ENCODE results near the gene EPB41L1. TPM values are rescaled to one million over a fixed set of nuclear protein-coding genes. Genes with fewer than 3 reads are reported as not detected.

EPB41L1 gene
- total and polyA plus RNA-seq, 5 donors from 2014 or later, result 0.54 TPM; not detected in 4

DNA sequence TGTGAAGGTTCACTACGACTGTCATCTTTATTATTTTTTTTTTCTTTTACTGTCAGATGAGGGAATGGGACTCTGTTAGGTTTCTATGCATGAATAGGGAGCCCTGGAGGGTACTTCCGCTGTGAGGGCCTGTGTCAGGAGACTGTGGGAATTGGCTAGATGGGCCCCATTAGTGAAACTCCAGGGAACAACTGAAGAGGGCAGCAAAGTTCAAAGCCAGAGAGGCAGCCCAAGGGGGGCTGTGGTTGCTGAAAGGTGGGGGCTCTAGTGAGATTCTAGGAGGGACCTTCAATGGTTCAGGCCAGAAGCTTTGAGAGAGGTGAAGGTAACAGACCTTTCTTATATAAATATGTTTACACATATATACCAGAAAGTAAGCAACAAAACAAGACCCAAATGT lies 13.2 kb upstream of the EPB41L1 start:
- ATAC-seq (ENCODE audit: low read depth in 2 of 2), result no peak
- Mint-ChIP-seq H3K4me3 (no peak overlapping the region), H3K9me3 (no peaks in the 10 kb centered on the region), H3K36me3 (no peaks in the 10 kb centered on the region), H3K27ac (no peak overlapping the region), H3K27me3 (peaks cover 16% of the 10 kb centered on the region), H3K4me1 (no peaks in the 10 kb centered on the region)
- H3K36me3 ChIP-seq (ENCODE audit: control insufficient read depth, insufficient read depth, low read length), result no peaks in the 10 kb centered on the region
- no peaks in the 10 kb centered on the region for H3K9me3 ChIP-seq (ENCODE audit: control insufficient read depth in 2 of 2, low read length in 2 of 2)
- no peak overlapping the region for H3K27ac ChIP-seq (ENCODE audit: insufficient read depth, low read length, poor library complexity, severe bottlenecking)
- no peaks in the 10 kb centered on the region for H3K4me1 ChIP-seq (ENCODE audit: control insufficient read depth, insufficient read depth, low read length, poor library complexity, severe bottlenecking)
- no peak overlapping the region for H3K4me3 ChIP-seq (ENCODE audit: low read depth, low read length)
- DNase-seq, result no peak
- peaks cover 5% of the 10 kb centered on the region for H3K27me3 ChIP-seq (ENCODE audit: control insufficient read depth, insufficient read depth, low read length)

DNA sequence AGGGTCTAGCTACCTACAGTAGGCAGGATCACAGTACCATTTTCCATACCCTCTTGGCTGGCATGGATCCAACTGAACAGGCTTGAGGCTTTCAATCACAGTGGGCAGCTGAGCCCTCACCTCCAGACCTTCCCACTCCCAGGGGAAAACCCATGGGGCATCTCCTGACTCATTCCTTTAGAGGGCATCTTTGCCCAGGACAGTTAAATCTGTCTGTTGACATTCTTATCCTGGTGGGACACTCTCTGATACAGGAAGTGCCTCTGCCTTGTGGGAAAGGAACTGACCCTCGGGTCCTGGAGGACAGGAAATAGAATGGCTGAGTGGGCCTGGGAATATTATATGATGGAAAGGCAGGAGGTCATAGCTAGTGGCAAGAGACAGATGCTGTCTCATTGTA lies 10.2 kb upstream of the EPB41L1 start:
- Mint-ChIP-seq H3K4me1 (no peaks in the 10 kb centered on the region), H3K4me3 (no peak overlapping the region), H3K27me3 (peaks cover 9% of the 10 kb centered on the region), H3K36me3 (no peaks in the 10 kb centered on the region), H3K9me3 (no peaks in the 10 kb centered on the region), H3K27ac (no peak overlapping the region)
- no peak for ATAC-seq (ENCODE audit: low read depth in 2 of 2)
- peaks cover 7% of the 10 kb centered on the region for H3K27me3 ChIP-seq (ENCODE audit: control insufficient read depth, insufficient read depth, low read length)
- no peak for DNase-seq
- H3K4me1 ChIP-seq (ENCODE audit: control insufficient read depth, insufficient read depth, low read length, poor library complexity, severe bottlenecking), result no peaks in the 10 kb centered on the region
- H3K27ac ChIP-seq (ENCODE audit: insufficient read depth, low read length, poor library complexity, severe bottlenecking), result no peak overlapping the region
- no peak overlapping the region for H3K4me3 ChIP-seq (ENCODE audit: low read depth, low read length)
- H3K9me3 ChIP-seq (ENCODE audit: control insufficient read depth in 2 of 2, low read length in 2 of 2), result no peaks in the 10 kb centered on the region
- H3K36me3 ChIP-seq (ENCODE audit: control insufficient read depth, insufficient read depth, low read length), result no peaks in the 10 kb centered on the region

DNA sequence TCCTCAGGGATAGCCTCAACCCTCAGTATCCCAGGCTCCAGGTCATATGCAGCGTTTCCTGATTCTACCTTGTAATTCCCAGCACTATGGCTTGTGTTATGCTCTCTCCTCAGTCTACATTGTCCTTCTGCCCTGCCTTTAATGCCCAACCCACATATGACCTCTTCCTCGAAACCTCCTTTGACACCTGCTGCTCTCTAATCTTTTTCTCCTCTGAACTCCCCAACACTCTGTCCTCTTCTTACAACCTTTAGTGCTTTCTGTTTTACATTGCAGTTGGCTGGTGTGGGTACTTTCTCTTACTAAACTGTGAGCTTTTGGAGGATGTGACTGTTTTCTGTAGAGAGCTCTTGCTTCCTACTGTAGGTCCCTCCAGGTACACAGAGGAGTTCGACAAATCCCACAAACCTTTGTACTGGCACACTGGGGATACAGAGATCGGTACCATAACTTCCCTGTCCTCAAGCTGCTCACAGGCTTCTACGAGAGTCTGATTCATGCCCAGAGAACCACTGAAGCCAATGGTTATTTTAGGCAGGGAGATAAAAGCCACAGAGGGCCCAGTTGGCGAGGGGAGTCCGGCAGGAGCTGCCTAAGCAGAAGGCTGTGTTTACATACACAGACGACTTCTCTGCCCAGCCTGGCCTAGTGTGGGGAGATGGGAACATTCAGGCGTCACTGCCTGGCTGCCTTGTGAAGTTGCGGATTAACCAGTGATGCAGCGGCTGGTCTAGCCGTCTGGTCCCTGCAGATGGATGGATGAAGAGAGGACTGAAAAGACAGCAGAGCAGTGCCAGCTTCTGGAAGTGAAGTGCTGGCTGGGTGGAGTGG lies 8.4 kb upstream of the EPB41L1 start:
- no peak overlapping the region for H3K4me3 ChIP-seq (ENCODE audit: low read depth, low read length)
- H3K27ac Mint-ChIP-seq, result peak overlapping the region in 1 of 3 donors; percentile 45
- peak overlapping the region in 1 of 4 donors; percentile 70 for H3K4me3 Mint-ChIP-seq
- no peaks in the 10 kb centered on the region for H3K4me1 Mint-ChIP-seq
- no peaks in the 10 kb centered on the region for H3K36me3 Mint-ChIP-seq
- H3K9me3 Mint-ChIP-seq, result no peaks in the 10 kb centered on the region
- H3K27me3 ChIP-seq (ENCODE audit: control insufficient read depth, insufficient read depth, low read length), result peaks cover 7% of the 10 kb centered on the region
- ATAC-seq (ENCODE audit: low read depth in 2 of 2) (no peak), DNase-seq (no peak)
- no peaks in the 10 kb centered on the region for H3K9me3 ChIP-seq (ENCODE audit: control insufficient read depth in 2 of 2, low read length in 2 of 2)
- no peaks in the 10 kb centered on the region for H3K36me3 ChIP-seq (ENCODE audit: control insufficient read depth, insufficient read depth, low read length)
- H3K27ac ChIP-seq (ENCODE audit: insufficient read depth, low read length, poor library complexity, severe bottlenecking), result no peak overlapping the region
- H3K27me3 Mint-ChIP-seq, result peaks cover 22% of the 10 kb centered on the region
- H3K4me1 ChIP-seq (ENCODE audit: control insufficient read depth, insufficient read depth, low read length, poor library complexity, severe bottlenecking), result no peaks in the 10 kb centered on the region

DNA sequence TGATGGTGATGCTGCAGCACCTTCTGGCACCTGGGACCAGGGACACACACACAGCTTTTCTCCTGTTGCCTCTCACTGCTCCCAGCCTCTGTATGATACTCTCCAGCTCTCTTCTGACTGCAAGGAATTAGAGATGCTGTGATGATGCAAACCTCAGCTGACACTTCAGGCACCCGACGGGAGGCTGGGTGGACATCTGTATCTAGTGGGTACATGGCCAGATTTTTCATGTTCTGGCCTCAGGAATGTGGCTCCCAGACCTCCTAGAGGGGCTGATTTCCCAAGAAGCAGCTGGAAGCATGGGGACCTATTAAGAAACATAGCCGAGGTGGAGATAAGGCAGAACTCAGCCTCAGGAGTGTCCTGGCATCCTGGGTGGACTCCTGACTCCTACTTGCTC lies 6.8 kb upstream of the EPB41L1 start:
- Histone ChIP-seq H3K27me3 (ENCODE audit: control insufficient read depth, insufficient read depth, low read length) (peaks cover 7% of the 10 kb centered on the region), H3K4me3 (ENCODE audit: low read depth, low read length) (no peak overlapping the region), H3K4me1 (ENCODE audit: control insufficient read depth, insufficient read depth, low read length, poor library complexity, severe bottlenecking) (no peaks in the 10 kb centered on the region), H3K9me3 (ENCODE audit: control insufficient read depth in 2 of 2, low read length in 2 of 2) (no peaks in the 10 kb centered on the region), H3K27ac (ENCODE audit: insufficient read depth, low read length, poor library complexity, severe bottlenecking) (no peak overlapping the region), H3K36me3 (ENCODE audit: control insufficient read depth, insufficient read depth, low read length) (no peaks in the 10 kb centered on the region)
- Mint-ChIP-seq H3K27me3 (peaks cover 29% of the 10 kb centered on the region), H3K4me1 (peaks cover 0 to 6% (median 0%) of the 10 kb centered on the region in 4 donors), H3K4me3 (no peak overlapping the region), H3K9me3 (peaks cover 0 to 2% (median 0%) of the 10 kb centered on the region in 7 donors), H3K27ac (no peak overlapping the region), H3K36me3 (no peaks in the 10 kb centered on the region)
- DNase-seq (no peak), ATAC-seq (ENCODE audit: low read depth in 2 of 2) (no peak)

DNA sequence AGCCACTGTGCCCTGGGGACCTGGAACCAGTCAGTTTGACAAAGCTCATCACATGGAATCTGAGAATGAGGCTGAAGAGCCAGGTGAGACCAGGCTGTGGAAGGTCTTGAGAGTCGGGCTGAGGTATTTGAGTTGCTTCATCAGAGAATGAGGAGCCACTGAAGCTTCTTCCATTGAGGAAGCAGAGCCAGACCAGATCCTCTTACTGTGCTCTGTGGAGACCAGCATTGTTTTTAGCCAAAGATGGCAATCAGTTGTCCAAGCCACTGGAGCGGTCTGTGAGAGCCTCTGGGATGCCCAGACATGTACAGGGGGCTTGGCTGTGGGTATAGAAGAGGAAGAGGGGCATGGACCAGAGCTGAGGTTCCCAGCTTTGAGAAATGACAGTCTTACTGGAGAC lies 6.1 kb upstream of the EPB41L1 start:
- H3K27ac Mint-ChIP-seq, result no peak overlapping the region
- Histone ChIP-seq H3K4me3 (ENCODE audit: low read depth, low read length) (no peak overlapping the region), H3K36me3 (ENCODE audit: control insufficient read depth, insufficient read depth, low read length) (no peaks in the 10 kb centered on the region), H3K9me3 (ENCODE audit: control insufficient read depth in 2 of 2, low read length in 2 of 2) (no peaks in the 10 kb centered on the region), H3K27ac (ENCODE audit: insufficient read depth, low read length, poor library complexity, severe bottlenecking) (no peak overlapping the region), H3K27me3 (ENCODE audit: control insufficient read depth, insufficient read depth, low read length) (peaks cover 11% of the 10 kb centered on the region), H3K4me1 (ENCODE audit: control insufficient read depth, insufficient read depth, low read length, poor library complexity, severe bottlenecking) (no peaks in the 10 kb centered on the region)
- H3K4me1 Mint-ChIP-seq, result peaks cover 0 to 9% (median 0%) of the 10 kb centered on the region in 4 donors
- no peaks in the 10 kb centered on the region for H3K36me3 Mint-ChIP-seq
- H3K4me3 Mint-ChIP-seq, result no peak overlapping the region
- H3K27me3 Mint-ChIP-seq, result peaks cover 37% of the 10 kb centered on the region
- DNase-seq (no peak), ATAC-seq (ENCODE audit: low read depth in 2 of 2) (no peak)
- peaks cover 0 to 2% (median 0%) of the 10 kb centered on the region in 7 donors for H3K9me3 Mint-ChIP-seq

DNA sequence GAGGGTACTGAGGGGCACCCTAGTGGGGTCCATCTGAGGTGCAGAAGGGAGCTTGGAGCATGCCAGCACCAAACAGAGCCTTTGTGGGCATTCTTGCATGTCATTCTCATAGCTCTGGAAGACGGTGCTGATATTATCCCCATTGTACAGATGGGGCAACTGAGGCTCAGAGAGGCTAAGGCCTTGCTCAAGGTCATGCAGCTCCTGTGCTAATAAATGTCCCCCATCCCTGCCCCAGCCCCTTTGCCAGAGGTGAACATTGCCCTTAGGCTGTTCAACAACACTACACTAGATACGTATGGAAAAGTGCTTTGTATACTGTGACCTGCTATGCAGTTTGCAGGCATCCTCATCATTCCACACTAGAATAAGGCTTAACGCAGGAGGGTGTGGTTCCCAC lies 5.5 kb upstream of the EPB41L1 start:
- H3K9me3 ChIP-seq (ENCODE audit: control insufficient read depth in 2 of 2, low read length in 2 of 2), result no peaks in the 10 kb centered on the region
- H3K36me3 Mint-ChIP-seq, result no peaks in the 10 kb centered on the region
- H3K27ac Mint-ChIP-seq, result no peak overlapping the region
- no peak for ATAC-seq (ENCODE audit: low read depth in 2 of 2)
- H3K4me1 ChIP-seq (ENCODE audit: control insufficient read depth, insufficient read depth, low read length, poor library complexity, severe bottlenecking), result no peaks in the 10 kb centered on the region
- peaks cover 0 to 9% (median 0%) of the 10 kb centered on the region in 4 donors for H3K4me1 Mint-ChIP-seq
- H3K4me3 Mint-ChIP-seq, result no peak overlapping the region
- no peak overlapping the region for H3K27ac ChIP-seq (ENCODE audit: insufficient read depth, low read length, poor library complexity, severe bottlenecking)
- DNase-seq, result no peak
- H3K36me3 ChIP-seq (ENCODE audit: control insufficient read depth, insufficient read depth, low read length), result no peaks in the 10 kb centered on the region
- H3K27me3 ChIP-seq (ENCODE audit: control insufficient read depth, insufficient read depth, low read length), result peaks cover 11% of the 10 kb centered on the region
- peaks cover 0 to 2% (median 0%) of the 10 kb centered on the region in 7 donors for H3K9me3 Mint-ChIP-seq
- no peak overlapping the region for H3K4me3 ChIP-seq (ENCODE audit: low read depth, low read length)
- peaks cover 43% of the 10 kb centered on the region for H3K27me3 Mint-ChIP-seq

DNA sequence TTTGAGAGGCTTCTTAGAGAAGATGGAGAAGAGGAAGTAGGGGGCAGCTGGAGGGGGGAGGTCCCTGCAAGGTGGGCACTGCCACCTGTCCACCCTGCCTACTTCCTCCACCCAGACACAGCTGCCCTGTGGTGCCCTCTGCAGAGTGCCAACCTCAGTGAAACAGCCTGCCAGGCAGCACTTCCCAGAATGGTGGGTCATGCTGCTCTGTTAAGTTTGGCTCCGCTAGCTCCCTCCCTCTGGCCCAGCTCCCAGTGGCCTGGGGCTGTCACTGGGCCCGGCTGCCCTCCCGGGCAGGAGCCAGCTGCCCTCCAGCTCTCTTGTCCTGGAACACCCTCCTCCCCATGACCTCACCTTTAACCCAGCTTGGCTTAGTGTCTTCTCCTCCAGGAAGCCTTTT lies 5.1 kb upstream of the EPB41L1 start:
- Histone ChIP-seq H3K4me1 (ENCODE audit: control insufficient read depth, insufficient read depth, low read length, poor library complexity, severe bottlenecking) (no peaks in the 10 kb centered on the region), H3K36me3 (ENCODE audit: control insufficient read depth, insufficient read depth, low read length) (no peaks in the 10 kb centered on the region), H3K4me3 (ENCODE audit: low read depth, low read length) (no peak overlapping the region), H3K9me3 (ENCODE audit: control insufficient read depth in 2 of 2, low read length in 2 of 2) (no peaks in the 10 kb centered on the region), H3K27ac (ENCODE audit: insufficient read depth, low read length, poor library complexity, severe bottlenecking) (no peak overlapping the region), H3K27me3 (ENCODE audit: control insufficient read depth, insufficient read depth, low read length) (peaks cover 11% of the 10 kb centered on the region)
- no peak overlapping the region for H3K27ac Mint-ChIP-seq
- H3K9me3 Mint-ChIP-seq, result peaks cover 0 to 2% (median 0%) of the 10 kb centered on the region in 7 donors
- H3K36me3 Mint-ChIP-seq, result no peaks in the 10 kb centered on the region
- DNase-seq, result no peak
- ATAC-seq (ENCODE audit: low read depth in 2 of 2), result no peak
- peaks cover 43% of the 10 kb centered on the region for H3K27me3 Mint-ChIP-seq
- H3K4me3 Mint-ChIP-seq, result no peak overlapping the region
- H3K4me1 Mint-ChIP-seq, result peaks cover 0 to 9% (median 0%) of the 10 kb centered on the region in 4 donors

DNA sequence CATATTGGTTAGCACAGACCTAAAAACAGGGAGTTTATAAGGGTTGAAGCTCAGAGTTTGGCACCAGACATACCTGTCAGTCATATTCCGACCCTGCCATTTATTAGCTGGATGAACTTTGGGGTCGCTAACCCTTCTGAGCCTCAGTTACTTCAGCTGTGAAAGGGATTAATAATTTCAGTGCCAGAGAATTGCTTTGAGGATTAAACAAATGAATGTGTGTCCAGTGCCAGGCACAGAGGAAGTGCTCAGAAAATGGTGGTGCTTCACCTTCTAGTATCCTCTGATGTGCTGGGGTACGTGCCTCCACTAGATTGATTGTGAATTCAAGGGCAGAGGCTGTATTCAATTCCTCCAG lies 4.1 kb upstream of the EPB41L1 start:
- no peaks in the 10 kb centered on the region for H3K9me3 ChIP-seq (ENCODE audit: control insufficient read depth in 2 of 2, low read length in 2 of 2)
- Mint-ChIP-seq H3K36me3 (no peaks in the 10 kb centered on the region), H3K9me3 (peaks cover 0 to 2% (median 0%) of the 10 kb centered on the region in 7 donors), H3K4me3 (no peak overlapping the region), H3K4me1 (peaks cover 0 to 9% (median 1%) of the 10 kb centered on the region in 4 donors), H3K27ac (no peak overlapping the region), H3K27me3 (peaks cover 43% of the 10 kb centered on the region)
- H3K4me1 ChIP-seq (ENCODE audit: control insufficient read depth, insufficient read depth, low read length, poor library complexity, severe bottlenecking), result peaks cover 3% of the 10 kb centered on the region
- no peak for ATAC-seq (ENCODE audit: low read depth in 2 of 2)
- H3K4me3 ChIP-seq (ENCODE audit: low read depth, low read length), result no peak overlapping the region
- H3K36me3 ChIP-seq (ENCODE audit: control insufficient read depth, insufficient read depth, low read length), result no peaks in the 10 kb centered on the region
- no peak overlapping the region for H3K27ac ChIP-seq (ENCODE audit: insufficient read depth, low read length, poor library complexity, severe bottlenecking)
- peaks cover 11% of the 10 kb centered on the region for H3K27me3 ChIP-seq (ENCODE audit: control insufficient read depth, insufficient read depth, low read length)
- DNase-seq, result no peak

Data from CD4-positive, CD25-positive, alpha-beta regulatory T cell (primary cell).